Progenitor cell of endocrine pancreas (in vitro differentiated cells): ENCODE data around the gene ZER1. TPM values are rescaled to one million over a fixed set of nuclear protein-coding genes. Genes with fewer than 3 reads are reported as not detected.

Source experiments
- DNase-seq: peaks from one replicate; pipeline ENCODE4 v3.0.0; 2021; ENCODE audit warnings: low spot score; ENCODE audit not compliant: unreplicated experiment
- H3K27ac Mint-ChIP-seq: 2 replicates; pipeline ENCODE4 v1.8.0; 2021; ENCODE audit warnings: mild to moderate bottlenecking, moderate library complexity, mixed read lengths
- H3K27me3 Mint-ChIP-seq: 2 replicates; pipeline ENCODE4 v1.8.0; 2021; ENCODE audit warnings: mixed read lengths
- H3K36me3 Mint-ChIP-seq: 2 replicates; pipeline ENCODE4 v1.8.0; 2022; ENCODE audit warnings: mixed read lengths; ENCODE audit not compliant: insufficient read depth
- H3K4me1 Mint-ChIP-seq: 2 replicates; pipeline ENCODE4 v1.8.0; 2021; ENCODE audit warnings: low read depth, mixed read lengths
- H3K4me3 Mint-ChIP-seq: 2 replicates; pipeline ENCODE4 v1.8.0; 2021; ENCODE audit warnings: low read depth, mild to moderate bottlenecking, moderate library complexity, mixed read lengths
- H3K9me3 Mint-ChIP-seq: 2 replicates; pipeline ENCODE4 v1.8.0; 2021; ENCODE audit warnings: low read depth, mixed read lengths
- CTCF ChIP-seq: fragments of 200-600 bp; sonication (generic); IDR thresholded peaks from one replicate; pipeline ENCODE4 v1.5.0; 2021; ENCODE audit warnings: antibody characterized with exemption, mild to moderate bottlenecking; ENCODE audit not compliant: unreplicated experiment
- total RNA-seq: library from RNA; stranded (reverse); gene quantifications from 2 replicates; pipeline ENCODE4 v1.2.1, GENCODE V29; 2021

ZER1 gene
- total RNA-seq, 1 donor from 2014 or later, result 38.4 TPM

DNA sequence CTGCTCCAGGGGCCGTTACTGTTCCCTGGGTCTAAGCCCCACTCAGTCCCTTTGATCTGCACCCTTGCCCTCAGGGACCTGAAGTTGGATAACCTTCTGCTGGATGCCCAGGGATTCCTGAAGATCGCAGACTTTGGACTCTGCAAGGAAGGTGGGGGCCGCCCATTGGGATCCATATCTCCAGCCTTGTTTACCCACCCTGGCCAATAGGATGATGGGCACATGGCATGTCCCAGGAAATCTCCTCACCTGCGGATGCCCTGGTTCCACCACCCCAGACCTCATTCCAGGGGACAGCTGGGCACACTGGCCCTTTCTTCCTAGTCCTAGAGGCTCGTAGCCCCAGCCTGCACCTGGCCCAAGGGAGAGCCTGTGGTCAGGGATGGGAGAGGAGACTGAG is 53.3 kb downstream of the ZER1 start:
- H3K4me1 Mint-ChIP-seq, result peaks cover 10% of the 10 kb centered on the region
- H3K27ac Mint-ChIP-seq, result no peak overlapping the region
- no peaks in the 10 kb centered on the region for H3K9me3 Mint-ChIP-seq
- H3K4me3 Mint-ChIP-seq, result no peak overlapping the region
- TF ChIP-seq CTCF, result no peak
- H3K27me3 Mint-ChIP-seq, result no peaks in the 10 kb centered on the region
- H3K36me3 Mint-ChIP-seq, result no peaks in the 10 kb centered on the region
- DNase-seq, result no peak

DNA sequence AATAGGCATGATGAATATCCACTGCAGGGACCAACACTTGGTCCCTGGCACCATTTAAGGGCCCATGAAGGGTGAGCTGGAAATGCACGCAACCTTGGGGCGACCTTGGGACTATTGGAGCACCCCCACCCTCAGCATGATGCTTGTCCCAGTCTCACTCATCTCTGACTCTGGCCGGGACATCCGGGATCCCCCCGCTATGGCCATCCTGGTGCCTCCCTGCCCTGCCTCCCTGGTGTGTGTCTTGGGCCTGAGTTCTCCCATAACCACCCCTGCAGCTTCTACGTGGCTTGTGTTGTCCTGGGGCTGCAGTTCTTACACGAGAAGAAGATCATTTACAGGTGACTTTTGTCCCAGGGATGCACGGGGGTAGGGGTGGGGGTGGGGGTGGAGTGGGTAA is 53.7 kb downstream of the ZER1 start:
- H3K27ac Mint-ChIP-seq, result no peak overlapping the region

DNA sequence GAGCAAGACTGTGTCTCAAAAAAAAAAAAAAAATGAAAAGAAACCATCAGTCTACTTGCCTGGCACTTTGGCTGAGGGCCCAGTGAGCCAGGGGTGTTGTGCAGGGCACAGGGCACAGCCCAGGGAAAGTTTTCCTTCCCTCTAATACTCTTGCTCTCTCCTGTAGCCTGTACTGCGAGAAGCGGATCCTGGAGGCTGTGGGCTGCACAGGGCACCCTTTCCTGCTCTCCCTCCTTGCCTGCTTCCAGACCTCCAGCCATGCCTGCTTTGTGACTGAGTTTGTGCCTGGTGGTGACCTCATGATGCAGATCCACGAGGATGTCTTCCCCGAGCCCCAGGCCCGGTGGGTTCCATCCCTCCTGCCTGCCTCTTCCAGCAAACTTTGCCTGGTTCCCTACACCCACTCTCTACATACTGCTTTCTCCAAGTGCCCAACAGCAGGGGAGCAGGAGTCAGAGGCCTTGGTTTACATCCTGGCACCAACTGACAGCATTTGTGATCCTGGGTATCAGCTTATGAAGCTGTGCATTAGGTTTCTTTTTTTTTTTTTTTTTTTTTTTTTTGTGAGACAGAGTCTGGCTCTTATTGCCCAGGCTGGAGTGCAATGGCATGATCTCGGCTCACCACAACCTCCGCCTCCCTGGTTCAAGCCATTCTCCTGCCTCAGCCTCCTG is 55.0 kb downstream of the ZER1 start:
- H3K27ac Mint-ChIP-seq, result no peak overlapping the region
- DNase-seq, result no peak
- no peak overlapping the region for H3K4me3 Mint-ChIP-seq
- no peaks in the 10 kb centered on the region for H3K9me3 Mint-ChIP-seq
- H3K4me1 Mint-ChIP-seq, result peaks cover 1% of the 10 kb centered on the region
- no peaks in the 10 kb centered on the region for H3K36me3 Mint-ChIP-seq
- no peak for TF ChIP-seq CTCF
- H3K27me3 Mint-ChIP-seq, result no peaks in the 10 kb centered on the region

More for the DNA sequence above, 53.7 kb downstream of the ZER1 start:
- no peak for DNase-seq
- Mint-ChIP-seq H3K4me1 (peaks cover 7% of the 10 kb centered on the region), H3K4me3 (no peak overlapping the region), H3K9me3 (no peaks in the 10 kb centered on the region), H3K27me3 (no peaks in the 10 kb centered on the region), H3K36me3 (no peaks in the 10 kb centered on the region)
- TF ChIP-seq CTCF, result no peak

DNA sequence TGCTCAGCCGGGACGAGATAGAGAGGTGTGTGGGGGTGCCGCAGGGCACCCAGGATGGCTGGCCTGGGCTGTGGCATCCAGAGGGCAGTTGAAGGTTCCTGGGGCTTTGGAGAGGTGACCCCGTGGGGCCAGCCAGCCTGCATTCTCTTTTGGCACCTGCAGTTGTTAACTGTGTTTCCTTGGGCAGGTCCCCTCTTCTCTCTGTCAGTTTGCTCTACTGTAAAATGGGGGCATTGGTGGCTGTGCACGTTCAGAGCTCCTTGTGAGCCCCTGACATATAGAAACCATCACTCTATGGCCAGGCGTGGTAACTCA is 56.3 kb downstream of the ZER1 start:
- no peaks in the 10 kb centered on the region for H3K9me3 Mint-ChIP-seq
- peaks cover 1% of the 10 kb centered on the region for H3K4me1 Mint-ChIP-seq
- no peaks in the 10 kb centered on the region for H3K27me3 Mint-ChIP-seq
- H3K4me3 Mint-ChIP-seq, result no peak overlapping the region
- no peak for DNase-seq
- no peak for TF ChIP-seq CTCF
- H3K36me3 Mint-ChIP-seq, result no peaks in the 10 kb centered on the region
- H3K27ac Mint-ChIP-seq, result no peak overlapping the region

DNA sequence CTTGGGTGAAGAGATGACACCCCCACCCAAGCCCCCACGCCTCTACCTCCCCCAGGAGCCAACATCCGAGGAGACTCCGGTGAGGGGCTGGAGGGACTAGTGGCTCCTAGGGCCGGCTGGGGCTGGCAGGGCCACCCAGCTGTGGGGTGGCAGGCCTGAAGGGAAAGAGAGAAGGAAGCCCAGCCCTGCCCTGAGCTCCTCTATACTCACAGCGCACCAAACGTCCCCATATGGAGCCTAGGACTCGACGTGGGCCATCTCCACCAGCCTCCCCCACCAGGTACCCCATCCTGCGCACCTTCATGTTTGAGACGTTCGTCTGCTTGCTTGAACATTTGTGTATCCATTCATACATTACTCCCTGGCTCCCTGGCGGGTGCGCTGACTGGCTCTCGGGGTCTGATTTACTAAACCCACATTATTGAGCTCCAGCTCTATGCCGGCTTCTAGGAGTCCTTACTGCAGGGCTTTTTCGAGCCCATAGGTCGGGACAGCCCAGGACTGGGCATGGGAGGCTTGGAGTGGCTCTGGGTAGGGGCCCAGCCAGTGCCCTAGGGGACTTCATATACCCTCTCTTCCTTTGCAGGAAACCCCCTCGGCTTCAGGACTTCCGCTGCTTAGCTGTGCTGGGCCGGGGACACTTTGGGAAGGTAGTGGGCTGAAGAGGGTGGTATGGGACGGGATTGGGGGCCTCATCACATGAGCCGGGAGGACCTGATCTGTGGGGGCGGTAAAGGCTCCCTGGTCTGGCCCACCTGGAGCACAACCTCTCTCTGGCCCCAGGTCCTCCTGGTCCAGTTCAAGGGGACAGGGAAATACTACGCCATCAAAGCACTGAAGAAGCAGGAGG is 56.9 kb downstream of the ZER1 start:
- no peak for DNase-seq
- no peaks in the 10 kb centered on the region for H3K9me3 Mint-ChIP-seq
- H3K27me3 Mint-ChIP-seq, result no peaks in the 10 kb centered on the region
- no peak overlapping the region for H3K4me3 Mint-ChIP-seq
- peaks cover 2% of the 10 kb centered on the region for H3K36me3 Mint-ChIP-seq
- no peak overlapping the region for H3K27ac Mint-ChIP-seq
- peaks cover 1% of the 10 kb centered on the region for H3K4me1 Mint-ChIP-seq
- no peak for TF ChIP-seq CTCF
